ENCODE data around the gene RMND5B.
"Not testable (repeated sequence)": the region's sequence is repeated elsewhere in the genome, so short reads cannot be mapped to it uniquely, and the experiment has no call there.

Gene RMND5B

GRCh38 chr5:178130576-178131445 lies at the start of gene RMND5B:
Gene RMND5B, plus strand, starts transcription at chr5:178131014. Its CDS starts 7,106 bp downstream, at chr5:178138120.
- DNase-seq (ENCODE audit: low read depth in 2 of 2) = peak; percentile 74 to 77

GRCh38 chr5:178081571-178082243 lies 49.1 kb upstream of the RMND5B start:
- DNase-seq (ENCODE audit: low read depth in 2 of 2) = no peak

GRCh38 chr5:178083922-178084321 lies 46.9 kb upstream of the RMND5B start:
- DNase-seq (ENCODE audit: low read depth in 2 of 2) = no peak

- DNase-seq (ENCODE audit: low read depth in 2 of 2) = no peak
Measured at GRCh38 chr5:178085316-178085715, 45.5 kb upstream of the RMND5B start.

GRCh38 chr5:178086266-178086665 lies 44.5 kb upstream of the RMND5B start:
- DNase-seq (ENCODE audit: low read depth in 2 of 2) = no peak

GRCh38 chr5:178087199-178087598 lies 43.6 kb upstream of the RMND5B start:
- not testable (repeated sequence) for DNase-seq (ENCODE audit: low read depth in 2 of 2)

GRCh38 chr5:178090856-178091255 lies 40.0 kb upstream of the RMND5B start:
- DNase-seq (ENCODE audit: low read depth in 2 of 2) = no peak

GRCh38 chr5:178093134-178093533 lies 37.7 kb upstream of the RMND5B start:
- DNase-seq (ENCODE audit: low read depth in 2 of 2) = no peak

GRCh38 chr5:178094345-178094744 lies 36.5 kb upstream of the RMND5B start:
- no peak for DNase-seq (ENCODE audit: low read depth in 2 of 2)

GRCh38 chr5:178098685-178099084 lies 32.1 kb upstream of the RMND5B start:
- no peak for DNase-seq (ENCODE audit: low read depth in 2 of 2)

- no peak for DNase-seq (ENCODE audit: low read depth in 2 of 2)
Measured at GRCh38 chr5:178103612-178104011, 27.2 kb upstream of the RMND5B start.

- DNase-seq (ENCODE audit: low read depth in 2 of 2) = no peak
Measured at GRCh38 chr5:178104492-178104891, 26.3 kb upstream of the RMND5B start.

GRCh38 chr5:178106086-178106485 lies 24.7 kb upstream of the RMND5B start:
- no peak for DNase-seq (ENCODE audit: low read depth in 2 of 2)

GRCh38 chr5:178106556-178107239 lies 24.1 kb upstream of the RMND5B start:
- no peak for DNase-seq (ENCODE audit: low read depth in 2 of 2)

- no peak for DNase-seq (ENCODE audit: low read depth in 2 of 2)
Measured at GRCh38 chr5:178107756-178108310, 23.0 kb upstream of the RMND5B start.

GRCh38 chr5:178108446-178108845 lies 22.4 kb upstream of the RMND5B start:
- DNase-seq (ENCODE audit: low read depth in 2 of 2) = no peak

- no peak for DNase-seq (ENCODE audit: low read depth in 2 of 2)
Measured at GRCh38 chr5:178108966-178109365, 21.8 kb upstream of the RMND5B start.

- DNase-seq (ENCODE audit: low read depth in 2 of 2) = no peak
Measured at GRCh38 chr5:178110511-178110910, 20.3 kb upstream of the RMND5B start.

GRCh38 chr5:178111925-178112324 lies 18.9 kb upstream of the RMND5B start:
- no peak for DNase-seq (ENCODE audit: low read depth in 2 of 2)

GRCh38 chr5:178112545-178112944 lies 18.3 kb upstream of the RMND5B start:
- DNase-seq (ENCODE audit: low read depth in 2 of 2) = no peak

GRCh38 chr5:178113141-178113787 lies 17.6 kb upstream of the RMND5B start, which contains the start of gene N4BP3:
Gene N4BP3, plus strand, starts transcription at chr5:178113532. Its CDS starts 6,052 bp downstream, at chr5:178119584.
- peak; percentile 76 to 80 for DNase-seq (ENCODE audit: low read depth in 2 of 2)
